HEK293 (cell line): ENCODE measurements around the gene MYL4.

Source experiments
- EGR2 ChIP-seq: fragments of 450-650 bp; formaldehyde crosslinking; IDR thresholded peaks from 2 replicates; pipeline ENCODE4 v1.5.1; 2016; ENCODE audit warnings: low read depth, missing biosample characterization, missing genetic modification characterization
- HOXD13 ChIP-seq: sonication (generic); formaldehyde crosslinking; IDR thresholded peaks from 2 replicates; pipeline ENCODE4 v1.8.0; 2022; ENCODE audit warnings: missing genetic modification reagents, borderline replicate concordance
- KLF16 ChIP-seq: fragments of 450-650 bp; formaldehyde crosslinking; IDR thresholded peaks from 2 replicates; pipeline ENCODE4 v1.5.1; 2017; ENCODE audit warnings: missing biosample characterization, missing genetic modification characterization
- SP7 ChIP-seq: fragments of 450-650 bp; formaldehyde crosslinking; IDR thresholded peaks from 2 replicates; pipeline ENCODE4 v1.5.1; 2016; ENCODE audit warnings: missing biosample characterization, missing genetic modification characterization
- WT1 ChIP-seq: fragments of 450-650 bp; formaldehyde crosslinking; IDR thresholded peaks from 2 replicates; pipeline ENCODE4 v1.5.1; 2016; ENCODE audit warnings: missing biosample characterization, missing genetic modification characterization
- ZBTB11 ChIP-seq: fragments of 450-650 bp; formaldehyde crosslinking; conservative IDR thresholded peaks from 2 replicates; pipeline ENCODE4 v1.5.1; 2016; ENCODE audit warnings: low read depth, missing biosample characterization, missing genetic modification characterization
- ZBTB20 ChIP-seq: fragments of 450-650 bp; formaldehyde crosslinking; IDR thresholded peaks from 2 replicates; pipeline ENCODE4 v1.5.1; 2016; ENCODE audit warnings: missing biosample characterization, missing genetic modification characterization
- ZBTB48 ChIP-seq: fragments of 450-650 bp; formaldehyde crosslinking; IDR thresholded peaks from 2 replicates; pipeline ENCODE4 v1.5.1; 2016; ENCODE audit warnings: missing biosample characterization, missing genetic modification characterization
- ZFHX2 ChIP-seq: fragments of 450-650 bp; formaldehyde crosslinking; conservative IDR thresholded peaks from 2 replicates; pipeline ENCODE4 v1.5.1; 2016; ENCODE audit warnings: missing biosample characterization, missing genetic modification characterization
- ZFP3 ChIP-seq: fragments of 450-650 bp; formaldehyde crosslinking; IDR thresholded peaks from 2 replicates; pipeline ENCODE4 v1.5.1; 2016; ENCODE audit warnings: low read depth, missing biosample characterization, missing genetic modification characterization
- ZFP41 ChIP-seq: fragments of 450-650 bp; formaldehyde crosslinking; IDR thresholded peaks from 2 replicates; pipeline ENCODE4 v1.5.1; 2016; ENCODE audit warnings: missing biosample characterization, missing genetic modification characterization, borderline replicate concordance
- ZNF146 ChIP-seq: fragments of 450-650 bp; formaldehyde crosslinking; IDR thresholded peaks from 2 replicates; pipeline ENCODE4 v1.5.1; 2016; ENCODE audit warnings: missing biosample characterization, missing genetic modification characterization
- ZNF155 ChIP-seq: fragments of 450-650 bp; formaldehyde crosslinking; IDR thresholded peaks from 2 replicates; pipeline ENCODE4 v1.5.1; 2016; ENCODE audit warnings: missing biosample characterization, missing genetic modification characterization
- ZNF157 ChIP-seq: fragments of 450-650 bp; formaldehyde crosslinking; IDR thresholded peaks from 2 replicates; pipeline ENCODE4 v1.5.1; 2016; ENCODE audit warnings: missing biosample characterization, missing genetic modification characterization
- ZNF174 ChIP-seq: fragments of 450-650 bp; formaldehyde crosslinking; IDR thresholded peaks from 2 replicates; pipeline ENCODE4 v1.5.0; 2017; ENCODE audit warnings: missing biosample characterization, mild to moderate bottlenecking, missing genetic modification characterization
- ZNF274 ChIP-seq, 2 experiments: fragments of 200-500 bp in 1 of 2; fragments of 450-650 bp in 1 of 2; sonication (Bioruptor generic) in 1 of 2; formaldehyde crosslinking in 1 of 2; IDR thresholded peaks; 2 replicates each; pipeline versions ENCODE4 v1.5.1 to v1.6.1; 2014 to 2016; ENCODE audit warnings: borderline replicate concordance in 1 of 2, inconsistent platforms in 1 of 2, low read length in 1 of 2, missing biosample characterization in 1 of 2, missing genetic modification characterization in 1 of 2
- ZNF341 ChIP-seq: fragments of 450-650 bp; formaldehyde crosslinking; IDR thresholded peaks from 2 replicates; pipeline ENCODE4; 2016; ENCODE audit warnings: low read depth, missing biosample characterization, missing genetic modification characterization
- ZNF394 ChIP-seq: fragments of 450-650 bp; formaldehyde crosslinking; IDR thresholded peaks from 2 replicates; pipeline ENCODE4 v1.5.1; 2016; ENCODE audit warnings: missing biosample characterization, missing genetic modification characterization, mild to moderate bottlenecking, moderate library complexity, borderline replicate concordance
- ZNF548 ChIP-seq: fragments of 450-650 bp; formaldehyde crosslinking; IDR thresholded peaks from 2 replicates; pipeline ENCODE4 v1.5.1; 2016; ENCODE audit warnings: missing biosample characterization, missing genetic modification characterization
- ZNF610 ChIP-seq: fragments of 450-650 bp; formaldehyde crosslinking; IDR thresholded peaks from 2 replicates; pipeline ENCODE4 v1.5.1; 2016; ENCODE audit warnings: missing biosample characterization, missing genetic modification characterization, borderline replicate concordance
- ZNF654 ChIP-seq: fragments of 450-650 bp; formaldehyde crosslinking; IDR thresholded peaks from 2 replicates; pipeline ENCODE4 v1.5.1; 2016; ENCODE audit warnings: low read depth, missing biosample characterization, missing genetic modification characterization
- ZNF660 ChIP-seq: fragments of 450-650 bp; IDR thresholded peaks from 2 replicates; pipeline ENCODE4 v1.5.1; 2018; ENCODE audit warnings: missing biosample characterization, mild to moderate bottlenecking, missing genetic modification characterization
- ZNF777 ChIP-seq: fragments of 450-650 bp; formaldehyde crosslinking; IDR thresholded peaks from 2 replicates; pipeline ENCODE4 v1.5.1; 2017; ENCODE audit warnings: missing biosample characterization, missing genetic modification characterization, borderline replicate concordance
- ZNF791 ChIP-seq: fragments of 450-650 bp; formaldehyde crosslinking; IDR thresholded peaks from 2 replicates; pipeline ENCODE4 v1.5.1; 2016; ENCODE audit warnings: missing biosample characterization, missing genetic modification characterization
- ZSCAN30 ChIP-seq: fragments of 450-650 bp; IDR thresholded peaks from 2 replicates; pipeline ENCODE4 v1.5.1; 2018; ENCODE audit warnings: missing biosample characterization, mild to moderate bottlenecking, missing genetic modification characterization, moderate library complexity
- ZSCAN4 ChIP-seq: fragments of 450-650 bp; formaldehyde crosslinking; IDR thresholded peaks from 2 replicates; pipeline ENCODE4 v1.5.1; 2017; ENCODE audit warnings: missing biosample characterization, missing genetic modification characterization
- TF ChIP-seq, protein P1 (sequence below): fragments of 450-650 bp; IDR thresholded peaks from 2 replicates; pipeline ENCODE4 v1.5.1; 2018; ENCODE audit warnings: missing biosample characterization, missing genetic modification characterization
- TF ChIP-seq, protein P2 (sequence below): fragments of 450-650 bp; formaldehyde crosslinking; IDR thresholded peaks from 2 replicates; pipeline ENCODE4 v1.5.1; 2016; ENCODE audit warnings: missing biosample characterization, missing genetic modification characterization
- TF ChIP-seq, protein P3 (sequence below): fragments of 450-650 bp; formaldehyde crosslinking; IDR thresholded peaks from 2 replicates; pipeline ENCODE4 v1.5.1; 2017; ENCODE audit warnings: missing biosample characterization, missing genetic modification characterization

Gene MYL4

GRCh38 chr17:47253541-47254402 lies 44.6 kb downstream of the MYL4 start, which contains the start of gene ITGB3 (continued):
- TF ChIP-seq, protein P1, sequence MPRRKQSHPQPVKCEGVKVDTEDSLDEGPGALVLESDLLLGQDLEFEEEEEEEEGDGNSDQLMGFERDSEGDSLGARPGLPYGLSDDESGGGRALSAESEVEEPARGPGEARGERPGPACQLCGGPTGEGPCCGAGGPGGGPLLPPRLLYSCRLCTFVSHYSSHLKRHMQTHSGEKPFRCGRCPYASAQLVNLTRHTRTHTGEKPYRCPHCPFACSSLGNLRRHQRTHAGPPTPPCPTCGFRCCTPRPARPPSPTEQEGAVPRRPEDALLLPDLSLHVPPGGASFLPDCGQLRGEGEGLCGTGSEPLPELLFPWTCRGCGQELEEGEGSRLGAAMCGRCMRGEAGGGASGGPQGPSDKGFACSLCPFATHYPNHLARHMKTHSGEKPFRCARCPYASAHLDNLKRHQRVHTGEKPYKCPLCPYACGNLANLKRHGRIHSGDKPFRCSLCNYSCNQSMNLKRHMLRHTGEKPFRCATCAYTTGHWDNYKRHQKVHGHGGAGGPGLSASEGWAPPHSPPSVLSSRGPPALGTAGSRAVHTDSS, result no peak
- TF ChIP-seq ZNF394 (tag by site-specific recombination) (peak; percentile 81), ZNF610 (tag by site-specific recombination) (no peak), ZNF274 (IDR thresholded peaks at IDR 0.05; ENCODE audit: low read length) (no peak), ZNF274 (tag by site-specific recombination; IDR thresholded peaks at IDR 0.05; ENCODE audit: borderline replicate concordance) (no peak), ZBTB20 (tag by site-specific recombination) (peak; percentile 66), ZNF660 (tag by site-specific recombination) (peak; percentile 79; the same call in 1 of the 2 replicates), ZNF548 (tag by site-specific recombination) (no peak), HOXD13 (no peak), SP7 (tag by site-specific recombination) (peak; percentile 37; the same call in 1 of the 2 replicates), WT1 (tag by site-specific recombination) (no peak), ZNF155 (tag by site-specific recombination) (no peak), KLF16 (tag by site-specific recombination) (no peak), ZSCAN30 (tag by site-specific recombination) (peak; percentile 45; the same call in 1 of the 2 replicates), ZNF341 (tag by site-specific recombination) (peak; percentile 49; the same call in 1 of the 2 replicates), ZFP3 (tag by site-specific recombination) (no peak), ZFP41 (no peak), ZSCAN4 (no peak), ZNF157 (tag by site-specific recombination) (no peak), ZNF654 (tag by site-specific recombination) (no peak), ZFHX2 (peak; percentile 78), ZBTB48 (tag by site-specific recombination) (peak; percentile 38; the same call in 1 of the 2 replicates), ZNF174 (tag by site-specific recombination) (no peak), ZNF777 (tag by site-specific recombination) (no peak), ZNF146 (tag by site-specific recombination) (no peak), ZNF791 (tag by site-specific recombination) (no peak), EGR2 (peak; percentile 42), ZBTB11 (tag by site-specific recombination) (peak; percentile 17; the same call in 1 of the 2 replicates)
- TF ChIP-seq, protein P2, sequence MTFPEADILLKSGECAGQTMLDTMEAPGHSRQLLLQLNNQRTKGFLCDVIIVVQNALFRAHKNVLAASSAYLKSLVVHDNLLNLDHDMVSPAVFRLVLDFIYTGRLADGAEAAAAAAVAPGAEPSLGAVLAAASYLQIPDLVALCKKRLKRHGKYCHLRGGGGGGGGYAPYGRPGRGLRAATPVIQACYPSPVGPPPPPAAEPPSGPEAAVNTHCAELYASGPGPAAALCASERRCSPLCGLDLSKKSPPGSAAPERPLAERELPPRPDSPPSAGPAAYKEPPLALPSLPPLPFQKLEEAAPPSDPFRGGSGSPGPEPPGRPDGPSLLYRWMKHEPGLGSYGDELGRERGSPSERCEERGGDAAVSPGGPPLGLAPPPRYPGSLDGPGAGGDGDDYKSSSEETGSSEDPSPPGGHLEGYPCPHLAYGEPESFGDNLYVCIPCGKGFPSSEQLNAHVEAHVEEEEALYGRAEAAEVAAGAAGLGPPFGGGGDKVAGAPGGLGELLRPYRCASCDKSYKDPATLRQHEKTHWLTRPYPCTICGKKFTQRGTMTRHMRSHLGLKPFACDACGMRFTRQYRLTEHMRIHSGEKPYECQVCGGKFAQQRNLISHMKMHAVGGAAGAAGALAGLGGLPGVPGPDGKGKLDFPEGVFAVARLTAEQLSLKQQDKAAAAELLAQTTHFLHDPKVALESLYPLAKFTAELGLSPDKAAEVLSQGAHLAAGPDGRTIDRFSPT (tag by site-specific recombination), result no peak
- TF ChIP-seq, protein P3, sequence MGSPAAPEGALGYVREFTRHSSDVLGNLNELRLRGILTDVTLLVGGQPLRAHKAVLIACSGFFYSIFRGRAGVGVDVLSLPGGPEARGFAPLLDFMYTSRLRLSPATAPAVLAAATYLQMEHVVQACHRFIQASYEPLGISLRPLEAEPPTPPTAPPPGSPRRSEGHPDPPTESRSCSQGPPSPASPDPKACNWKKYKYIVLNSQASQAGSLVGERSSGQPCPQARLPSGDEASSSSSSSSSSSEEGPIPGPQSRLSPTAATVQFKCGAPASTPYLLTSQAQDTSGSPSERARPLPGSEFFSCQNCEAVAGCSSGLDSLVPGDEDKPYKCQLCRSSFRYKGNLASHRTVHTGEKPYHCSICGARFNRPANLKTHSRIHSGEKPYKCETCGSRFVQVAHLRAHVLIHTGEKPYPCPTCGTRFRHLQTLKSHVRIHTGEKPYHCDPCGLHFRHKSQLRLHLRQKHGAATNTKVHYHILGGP (tag by site-specific recombination), result no peak
